ENCODE results near the gene NDUFA12.

The NDUFA12 gene

GRCh38 chr12:94963649-94964048, 39.8 kb downstream of the NDUFA12 start:
- in situ Hi-C loops (cut with MboI; ENCODE audit: low sequenced_read_pairs, unreplicated experiment) = no loop called here
- DNase-seq (ENCODE audit: low spot score) = no peak
- no peak for TF ChIP-seq CTCF (IDR thresholded peaks at IDR 0.05; ENCODE audit: borderline replicate concordance, control extremely low read depth, extremely low read depth, insufficient read depth, missing control alignments)

GRCh38 chr12:94962670-94963069, 40.8 kb downstream of the NDUFA12 start:
- in situ Hi-C loops (cut with MboI; ENCODE audit: low sequenced_read_pairs, unreplicated experiment) = no loop called here
- DNase-seq (ENCODE audit: low spot score) = no peak
- TF ChIP-seq CTCF (IDR thresholded peaks at IDR 0.05; ENCODE audit: borderline replicate concordance, control extremely low read depth, extremely low read depth, insufficient read depth, missing control alignments) = no peak

- no peak for TF ChIP-seq CTCF (IDR thresholded peaks at IDR 0.05; ENCODE audit: borderline replicate concordance, control extremely low read depth, extremely low read depth, insufficient read depth, missing control alignments)
- DNase-seq (ENCODE audit: low spot score) = no peak
- in situ Hi-C loops (cut with MboI; ENCODE audit: low sequenced_read_pairs, unreplicated experiment) = no loop called here
Measured at GRCh38 chr12:94961911-94962310, 41.6 kb downstream of the NDUFA12 start.

GRCh38 chr12:94961256-94961824, 42.2 kb downstream of the NDUFA12 start:
- in situ Hi-C loops (cut with MboI; ENCODE audit: low sequenced_read_pairs, unreplicated experiment) = no loop called here
- DNase-seq (ENCODE audit: low spot score) = no peak
- no peak for TF ChIP-seq CTCF (IDR thresholded peaks at IDR 0.05; ENCODE audit: borderline replicate concordance, control extremely low read depth, extremely low read depth, insufficient read depth, missing control alignments)

- no peak for TF ChIP-seq CTCF (IDR thresholded peaks at IDR 0.05; ENCODE audit: borderline replicate concordance, control extremely low read depth, extremely low read depth, insufficient read depth, missing control alignments)
- in situ Hi-C loops (cut with MboI; ENCODE audit: low sequenced_read_pairs, unreplicated experiment) = no loop called here
- no peak for DNase-seq (ENCODE audit: low spot score)
Measured at GRCh38 chr12:94957006-94957405, 46.5 kb downstream of the NDUFA12 start.

GRCh38 chr12:94954948-94955592, 48.4 kb downstream of the NDUFA12 start:
- in situ Hi-C loops (cut with MboI; ENCODE audit: low sequenced_read_pairs, unreplicated experiment) = no loop called here
- no peak for TF ChIP-seq CTCF (IDR thresholded peaks at IDR 0.05; ENCODE audit: borderline replicate concordance, control extremely low read depth, extremely low read depth, insufficient read depth, missing control alignments)
- no peak for DNase-seq (ENCODE audit: low spot score)

Measured in GM13976 (cell line).